GM13977 (cell line): ENCODE data around the gene NDUFS2.
A peak's percentile ranks its signal among the peaks of the same experiment; 100 is the strongest.

Experiments used
- DNase-seq: peaks from one replicate; pipeline ENCODE4 v3.0.0; 2012; ENCODE audit warnings: low spot score
- CTCF ChIP-seq: IDR thresholded peaks from 2 replicates; pipeline ENCODE4 v1.5.1; 2012; ENCODE audit warnings: mild to moderate bottlenecking, control low read depth; ENCODE audit not compliant: insufficient read depth; ENCODE audit errors: extremely low read depth, missing control alignments
- in situ Hi-C: fragments of 300-500 bp; cut with MboI; formaldehyde crosslinking; loops from one replicate; pipeline ENCODE4 v1.12.0; 2022; ENCODE audit warnings: low sequenced_read_pairs, low pct_unique_long_range_greater_than_20kb, mixed read lengths, inconsistent platforms; ENCODE audit not compliant: unreplicated experiment

NDUFS2 gene

GRCh38 chr1:161163793-161164192 is 38.4 kb upstream of the NDUFS2 start:
- DNase-seq: no peak
- no peak for TF ChIP-seq CTCF

GRCh38 chr1:161164901-161165610 is 37.1 kb upstream of the NDUFS2 start:
- in situ Hi-C loops: no loop called here
- TF ChIP-seq CTCF: no peak
- no peak for DNase-seq

More at GRCh38 chr1:161163793-161164192, 38.4 kb upstream of the NDUFS2 start:
- in situ Hi-C loops: no loop called here

- in situ Hi-C loops: no loop called here
- TF ChIP-seq CTCF: peak; percentile 54
- peak; percentile 91 for DNase-seq
Measured at GRCh38 chr1:161165742-161166668, 36.2 kb upstream of the NDUFS2 start, which contains the start of gene PPOX. TSS of gene PPOX (plus strand) at chr1:161166426. CDS start at chr1:161166848, 422 bp downstream.

GRCh38 chr1:161166669-161167548 is 35.3 kb upstream of the NDUFS2 start:
- DNase-seq: no peak
- in situ Hi-C loops: no loop called here
- no peak for TF ChIP-seq CTCF

GRCh38 chr1:161168906-161169305 is 33.3 kb upstream of the NDUFS2 start:
- in situ Hi-C loops: no loop called here
- no peak for TF ChIP-seq CTCF
- DNase-seq: no peak

GRCh38 chr1:161171191-161171590 is 31.0 kb upstream of the NDUFS2 start:
- in situ Hi-C loops: no loop called here
- DNase-seq: no peak
- no peak for TF ChIP-seq CTCF
